Common myeloid progenitor, CD34-positive (primary cell): Measurements from ENCODE around the gene EFNA2.

Experiments used
- CTCF ChIA-PET: fragments of 350-600 bp; sonication (Branson Sonifier 250); formaldehyde crosslinking; loops from one replicate; lab custom pipeline; 2021; ENCODE audit warnings: antibody characterized with exemption; lab: Charles Lee
- POLR2A ChIA-PET: fragments of 350-600 bp; sonication (Branson Sonifier 250); formaldehyde crosslinking; loops from one replicate; lab custom pipeline; 2021; ENCODE audit warnings: antibody characterized with exemption; lab: Charles Lee
- DNase-seq, 3 donors: peaks; one replicate each; pipeline versions ENCODE4 v3.0.0 to v3.0.0-alpha.2; 2013
- H3K27ac ChIP-seq, 2 experiments: 1 replicate in 1 of 2; 2 replicates in 1 of 2; pipeline ENCODE4 v1.7.0; 2013; ENCODE audit warnings: inconsistent platforms in 2 of 2, low read length in 2 of 2, mild to moderate bottlenecking in 2 of 2, low read depth in 1 of 2, moderate library complexity in 1 of 2; ENCODE audit not compliant: severe bottlenecking in 2 of 2, insufficient read depth in 1 of 2, poor library complexity in 1 of 2
- H3K27me3 ChIP-seq, 5 experiments: replicated peaks in 2 of 5; 1 replicate in 3 of 5; 2 replicates in 2 of 5; pipeline versions ENCODE4 v1.6.1 to v1.7.0; 2013; ENCODE audit warnings: low read length in 4 of 5, mild to moderate bottlenecking in 2 of 5, moderate library complexity in 2 of 5, inconsistent platforms in 1 of 5; ENCODE audit not compliant: insufficient read depth in 5 of 5, control insufficient read depth in 4 of 5
- H3K36me3 ChIP-seq, 4 experiments: 1 replicate in 2 of 4; 2 replicates in 2 of 4; pipeline versions ENCODE4 v1.6.1 to v1.7.0; 2013; ENCODE audit warnings: low read length in 3 of 4, control low read depth in 1 of 4, mild to moderate bottlenecking in 1 of 4; ENCODE audit not compliant: control insufficient read depth in 4 of 4, insufficient read depth in 4 of 4
- H3K4me1 ChIP-seq, 4 experiments: 1 replicate in 3 of 4; 2 replicates in 1 of 4; pipeline versions ENCODE4 v1.6.1 to v1.7.1; 2013; ENCODE audit warnings: low read length in 3 of 4, mild to moderate bottlenecking in 3 of 4, control low read depth in 1 of 4, inconsistent platforms in 1 of 4, moderate library complexity in 1 of 4; ENCODE audit not compliant: control insufficient read depth in 4 of 4, insufficient read depth in 4 of 4; ENCODE audit errors: control extremely low read depth in 1 of 4
- H3K4me3 ChIP-seq, 7 experiments: 1 replicate in 4 of 7; 2 replicates in 3 of 7; pipeline versions ENCODE4 v1.5.1 to v1.7.0; 2013; ENCODE audit warnings: mild to moderate bottlenecking in 7 of 7, low read length in 6 of 7, moderate library complexity in 6 of 7, inconsistent platforms in 2 of 7, low read depth in 2 of 7, control low read depth in 1 of 7; ENCODE audit not compliant: insufficient read depth in 4 of 7, control insufficient read depth in 1 of 7; ENCODE audit errors: extremely low read depth in 1 of 7
- H3K9me3 ChIP-seq, 5 experiments: 1 replicate in 4 of 5; 2 replicates in 1 of 5; pipeline versions ENCODE4 v1.6.1 to v1.7.1; 2013; ENCODE audit warnings: low read length in 4 of 5, mild to moderate bottlenecking in 2 of 5, inconsistent platforms in 1 of 5, low read depth in 1 of 5, moderate library complexity in 1 of 5; ENCODE audit not compliant: control insufficient read depth in 4 of 5, insufficient read depth in 2 of 5; ENCODE audit errors: control extremely low read depth in 1 of 5
- WGBS: methylation state at CpG from one replicate; pipeline ENCODE4 v1.1.5; 2013; ENCODE audit not compliant: insufficient coverage; 5-methylcytosine and 5-hydroxymethylcytosine counted together

EFNA2 gene

GRCh38 chr19:1270854-1271527 is 14.7 kb upstream of the EFNA2 start:
- WGBS: 92% methylated on average over 24 of the region's 26 CpGs
- H3K4me1 ChIP-seq: peaks cover 8 to 85% (median 79%) of the 10 kb centered on the region in 4 experiments
- H3K27ac ChIP-seq: peak overlapping the region; percentile 33 to 94
- H3K27me3 ChIP-seq: peaks cover 0 to 6% (median 0%) of the 10 kb centered on the region in 5 experiments
- no peaks in the 10 kb centered on the region for H3K9me3 ChIP-seq
- H3K4me3 ChIP-seq: peak overlapping the region in 5 of 7 experiments; percentile 26 to 94 (median 87)
- DNase-seq: no peak
- ChIA-PET POLR2A (interaction anchor here (0.5 to 1.4 kb wide), 2 partner anchors 18 to 148 kb away, joined by 4 to 5 read pairs; no protein-coding TSS in a partner anchor), CTCF (interaction anchor here (1.2 kb wide), 1 partner anchor 26 kb away, joined by 4 read pairs; no protein-coding TSS in a partner anchor)
- H3K36me3 ChIP-seq: peaks cover 2 to 45% (median 39%) of the 10 kb centered on the region in 4 experiments

GRCh38 chr19:1271528-1272422 is 13.9 kb upstream of the EFNA2 start:
- peaks cover 0 to 6% (median 0%) of the 10 kb centered on the region in 5 experiments for H3K27me3 ChIP-seq
- POLR2A ChIA-PET: interaction anchor here (1.4 to 1.8 kb wide), 2 partner anchors 19 to 28 kb away, joined by 4 to 5 read pairs; no protein-coding TSS in a partner anchor
- H3K4me1 ChIP-seq: peaks cover 8 to 85% (median 79%) of the 10 kb centered on the region in 4 experiments
- no peak for DNase-seq
- peak overlapping the region in 1 of 2 experiments; percentile 94 for H3K27ac ChIP-seq
- 93% methylated on average over 36 of the region's 37 CpGs for WGBS
- no peaks in the 10 kb centered on the region for H3K9me3 ChIP-seq
- CTCF ChIA-PET: interaction anchor here (1.2 to 2.8 kb wide), 2 partner anchors 27 to 28 kb away, joined by 4 to 15 read pairs; no protein-coding TSS in a partner anchor
- H3K36me3 ChIP-seq: peaks cover 2 to 45% (median 39%) of the 10 kb centered on the region in 4 experiments
- peak overlapping the region in 2 of 7 experiments; percentile 19 to 94 for H3K4me3 ChIP-seq

DNA sequence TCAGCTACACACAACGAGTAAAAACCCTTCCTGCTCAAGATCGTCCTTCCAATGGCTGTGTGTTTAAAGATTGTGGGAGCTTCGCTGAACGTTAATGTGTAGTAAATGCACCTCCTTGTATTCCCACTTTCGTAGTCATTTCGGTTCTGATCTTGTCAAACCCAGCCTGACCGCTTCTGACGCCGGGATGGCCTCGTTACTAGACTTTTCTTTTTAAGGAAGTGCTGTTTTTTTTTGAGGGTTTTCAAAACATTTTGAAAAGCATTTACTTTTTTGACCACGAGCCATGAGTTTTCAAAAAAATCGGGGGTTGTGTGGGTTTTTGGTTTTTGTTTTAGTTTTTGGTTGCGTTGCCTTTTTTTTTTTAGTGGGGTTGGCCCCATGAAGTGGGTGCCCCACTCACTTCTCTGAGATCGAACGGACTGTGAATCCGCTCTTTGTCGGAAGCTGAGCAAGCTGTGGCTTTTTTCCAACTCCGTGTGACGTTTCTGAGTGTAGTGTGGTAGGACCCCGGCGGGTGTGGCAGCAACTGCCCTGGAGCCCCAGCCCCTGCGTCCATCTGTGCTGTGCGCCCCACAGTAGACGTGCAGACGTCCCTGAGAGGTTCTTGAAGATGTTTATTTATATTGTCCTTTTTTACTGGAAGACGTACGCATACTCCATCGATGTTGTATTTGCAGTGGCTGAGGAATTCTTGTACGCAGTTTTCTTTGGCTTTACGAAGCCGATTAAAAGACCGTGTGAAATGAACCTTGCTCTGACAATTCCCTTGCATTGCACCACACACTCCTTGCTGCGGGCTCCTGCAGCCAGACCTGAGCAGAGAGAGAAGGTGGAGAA is 13.0 kb upstream of the EFNA2 start:
- Histone ChIP-seq H3K4me3 (no peak overlapping the region), H3K27me3 (peaks cover 0 to under 1% (median 0%) of the 10 kb centered on the region in 5 experiments), H3K9me3 (no peaks in the 10 kb centered on the region), H3K36me3 (peaks cover 2 to 50% (median 39%) of the 10 kb centered on the region in 4 experiments), H3K4me1 (peaks cover 8 to 79% (median 75%) of the 10 kb centered on the region in 4 experiments), H3K27ac (peak overlapping the region in 1 of 2 experiments; percentile 94)
- no peak for DNase-seq
- CTCF ChIA-PET: interaction anchor here (2.8 kb wide), 1 partner anchor 28 kb away, joined by 15 read pairs; no protein-coding TSS in a partner anchor
- POLR2A ChIA-PET: interaction anchor here (1.4 to 1.8 kb wide), 2 partner anchors 20 to 29 kb away, joined by 4 to 5 read pairs; no protein-coding TSS in a partner anchor
- 91% methylated on average over 26 of the region's 33 CpGs for WGBS

DNA sequence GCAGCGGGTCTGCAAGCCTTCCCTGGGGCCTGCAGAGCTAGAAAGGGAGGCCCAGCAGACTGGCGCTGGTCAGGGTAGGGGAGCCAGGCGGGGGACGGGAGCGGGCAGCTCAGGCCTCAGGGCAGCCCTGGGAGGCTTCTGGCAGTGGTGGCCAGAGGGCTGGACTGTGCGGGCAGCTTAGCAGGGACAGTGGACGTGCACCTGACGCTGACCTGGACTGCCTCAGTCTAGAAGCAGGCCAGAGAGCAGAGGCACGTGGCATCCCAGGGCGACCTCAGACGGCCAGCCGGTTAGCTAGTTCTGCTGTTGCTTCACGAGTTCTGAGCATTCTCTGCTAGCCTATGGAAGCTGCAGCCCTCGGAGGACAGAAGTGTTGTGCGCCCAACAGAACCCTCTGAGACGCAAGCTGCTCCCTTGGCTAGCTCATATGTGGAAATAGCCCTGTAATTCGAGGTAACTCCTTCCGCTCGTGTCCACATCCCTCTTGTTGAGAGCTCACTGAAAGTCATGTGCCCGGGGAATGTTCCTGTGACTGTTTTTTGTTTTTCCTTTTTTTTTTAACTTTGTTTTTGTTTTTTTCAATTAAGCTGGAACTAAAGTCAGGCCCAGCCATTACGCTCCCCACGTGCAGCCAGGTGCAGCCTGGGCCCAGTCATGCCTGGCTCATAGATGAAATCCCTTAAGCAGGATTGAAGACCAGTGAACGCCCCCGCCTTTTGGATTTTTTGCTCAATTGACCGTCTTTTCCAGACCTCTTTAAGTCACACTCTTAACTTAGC is 12.2 kb upstream of the EFNA2 start:
- peaks cover 2 to 55% (median 41%) of the 10 kb centered on the region in 4 experiments for H3K36me3 ChIP-seq
- POLR2A ChIA-PET: interaction anchor here (1.8 kb wide), 1 partner anchor 29 kb away, joined by 5 read pairs; no protein-coding TSS in a partner anchor

DNA sequence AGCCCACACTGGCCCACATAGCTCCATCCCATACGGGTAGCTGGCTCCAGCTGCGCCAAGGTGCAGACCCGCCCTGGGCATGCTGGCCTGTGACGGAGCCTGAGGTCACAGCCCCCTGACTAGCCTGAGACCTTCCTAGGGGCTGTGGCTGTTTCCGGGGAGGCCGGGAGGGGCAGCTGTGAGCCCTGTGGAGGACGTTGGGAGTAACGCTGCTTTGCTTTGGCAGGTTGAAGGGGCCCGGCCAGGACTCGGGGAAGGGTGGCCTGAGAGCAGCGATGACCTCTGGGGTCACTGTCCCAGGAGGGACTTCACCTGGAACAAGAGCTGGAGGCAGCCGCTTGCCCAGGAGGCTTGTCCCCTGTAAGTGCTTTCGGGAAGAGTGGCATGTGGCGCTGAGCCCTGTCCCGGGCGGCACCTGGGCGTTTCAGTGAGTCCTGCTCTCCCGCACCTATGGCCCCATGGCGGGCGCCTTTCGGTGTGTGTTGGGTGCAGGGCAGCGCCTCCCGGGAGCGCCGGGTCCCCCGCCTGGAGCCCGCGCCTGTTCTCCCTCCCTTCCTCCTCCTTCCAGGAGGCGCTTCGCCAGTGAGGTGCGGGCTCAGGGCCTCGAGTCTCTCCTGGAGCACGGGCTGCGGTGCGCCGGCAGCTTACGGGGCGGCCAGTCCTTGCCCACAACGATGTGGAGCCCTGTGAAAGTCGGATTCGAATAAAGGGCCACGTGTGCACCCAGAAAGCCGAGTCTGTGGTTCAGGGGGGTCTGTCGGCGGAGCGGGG is 11.4 kb upstream of the EFNA2 start:
- ChIA-PET CTCF (interaction anchor here (2.8 kb wide), 1 partner anchor 30 kb away, joined by 15 read pairs; no protein-coding TSS in a partner anchor), POLR2A (interaction anchor here (1.3 to 2.0 kb wide), 3 partner anchors 8 to 30 kb away, joined by 4 to 6 read pairs (median 5); no protein-coding TSS in a partner anchor)
- peaks cover 8 to 67% (median 62%) of the 10 kb centered on the region in 4 experiments for H3K4me1 ChIP-seq
- H3K36me3 ChIP-seq: peaks cover 2 to 62% (median 48%) of the 10 kb centered on the region in 4 experiments
- 92% methylated on average over 43 of the region's 46 CpGs for WGBS
- peak overlapping the region in 1 of 2 experiments; percentile 92 for H3K27ac ChIP-seq
- no peaks in the 10 kb centered on the region for H3K9me3 ChIP-seq
- no peak for DNase-seq
- H3K27me3 ChIP-seq: no peaks in the 10 kb centered on the region
- H3K4me3 ChIP-seq: peak overlapping the region in 4 of 7 experiments; percentile 52 to 84 (median 78)

More for the DNA sequence above, 12.2 kb upstream of the EFNA2 start:
- peaks cover 8 to 71% (median 67%) of the 10 kb centered on the region in 4 experiments for H3K4me1 ChIP-seq
- H3K4me3 ChIP-seq: no peak overlapping the region
- CTCF ChIA-PET: interaction anchor here (2.8 kb wide), 1 partner anchor 29 kb away, joined by 15 read pairs; no protein-coding TSS in a partner anchor
- 93% methylated on average over 21 of the region's 25 CpGs for WGBS
- no peak for DNase-seq
- no peaks in the 10 kb centered on the region for H3K9me3 ChIP-seq
- H3K27ac ChIP-seq: peak overlapping the region in 1 of 2 experiments; percentile 94
- no peaks in the 10 kb centered on the region for H3K27me3 ChIP-seq
